GM18519 (cell line): ENCODE results near the gene PAPPA2.
"Not testable (repeated sequence)": the region's sequence is repeated elsewhere in the genome, so short reads cannot be mapped to it uniquely, and the experiment has no call there.

ENCODE experiments used
- ATAC-seq: cut with Tn5 transposase; IDR thresholded peaks from one replicate; pipeline ENCODE4 v1.9.1; 2021; ENCODE audit warnings: mild to moderate bottlenecking, moderate library complexity; ENCODE audit not compliant: unreplicated experiment, low FRiP score

The PAPPA2 gene

DNA sequence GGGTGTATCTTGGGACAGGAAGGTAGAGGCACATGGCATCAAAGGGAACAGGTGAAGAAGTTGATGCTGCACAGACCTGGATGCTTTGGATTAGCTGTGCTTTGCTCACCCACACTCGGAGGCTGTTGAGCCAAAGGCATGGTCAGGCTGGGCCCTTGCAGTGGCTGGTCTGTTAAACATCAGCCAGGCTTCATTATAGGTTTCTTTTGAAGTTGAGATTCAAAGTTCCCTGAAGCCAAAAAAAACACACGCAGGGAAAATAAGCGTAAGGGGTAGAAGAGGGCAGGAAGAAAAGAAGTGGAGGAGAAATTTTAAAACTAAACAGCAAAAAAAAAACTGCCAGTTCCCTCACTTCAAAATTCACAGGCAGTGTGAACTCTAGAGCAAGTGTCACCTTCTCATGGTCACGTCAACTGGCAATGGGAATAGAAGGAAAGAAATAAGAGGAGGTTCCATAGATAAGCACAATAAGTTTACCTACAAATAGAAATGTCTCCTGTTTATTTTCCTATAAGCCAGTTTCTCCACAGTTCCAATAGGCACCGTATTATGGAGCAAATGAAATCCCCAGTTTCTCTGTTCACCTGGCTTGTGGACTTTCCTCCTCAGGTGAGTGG is 139.5 kb downstream of the PAPPA2 start:
- ATAC-seq = no peak

DNA sequence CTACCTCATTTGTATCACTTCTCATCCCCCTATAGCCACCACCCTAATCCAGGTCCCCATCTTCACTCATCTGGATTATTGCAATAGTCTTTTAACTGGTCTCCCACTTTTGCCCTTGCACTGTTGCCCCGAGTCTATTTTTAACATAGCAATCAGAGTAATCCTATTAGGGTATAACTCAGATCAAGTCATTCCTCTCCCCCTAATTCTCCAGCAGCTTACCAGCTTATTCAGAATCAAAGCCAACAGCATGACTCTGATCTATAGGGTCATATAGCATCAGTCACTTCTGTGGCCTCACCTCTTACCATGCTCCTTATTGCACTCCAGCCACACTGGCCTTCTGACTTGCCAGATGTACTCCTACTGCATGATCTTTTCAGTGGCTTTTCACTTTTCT is 140.7 kb downstream of the PAPPA2 start:
- no peak for ATAC-seq

DNA sequence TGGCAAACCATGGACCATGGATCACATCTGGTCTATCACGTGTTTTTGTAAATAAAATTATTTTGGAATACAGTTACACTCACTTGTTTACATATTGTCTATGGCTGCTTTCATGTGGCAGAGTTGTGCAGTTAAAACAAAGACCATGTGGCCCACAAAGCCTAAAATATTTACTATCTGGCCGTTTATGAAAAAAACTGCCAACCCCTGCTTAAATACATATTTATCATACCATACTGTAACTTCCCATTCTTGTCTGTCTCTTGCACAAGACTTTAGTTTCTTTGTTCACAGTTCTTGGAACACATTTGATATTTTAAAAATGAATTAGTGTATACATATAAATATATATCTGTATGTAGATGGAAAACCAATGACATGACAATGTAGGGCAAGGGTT is 141.5 kb downstream of the PAPPA2 start:
- no peak for ATAC-seq

DNA sequence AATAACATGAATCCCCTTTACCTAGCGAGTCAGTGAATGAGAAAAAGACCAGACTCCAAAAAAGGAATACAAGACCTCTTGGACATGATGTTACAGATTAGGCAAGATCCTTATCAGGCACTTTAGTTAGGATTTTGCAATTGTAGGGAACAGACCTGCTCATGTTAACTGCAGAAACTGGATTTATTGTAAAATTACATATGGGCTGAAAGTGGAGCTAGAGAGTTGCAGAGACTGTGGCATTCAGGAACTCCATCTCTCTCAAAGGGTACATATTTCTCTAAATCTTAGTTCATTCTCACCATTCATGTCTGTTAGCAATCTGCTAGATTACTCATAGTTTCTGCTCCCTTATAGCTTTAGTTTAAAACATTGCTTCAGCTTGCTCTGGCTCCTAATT is 142.2 kb downstream of the PAPPA2 start:
- ATAC-seq = no peak

DNA sequence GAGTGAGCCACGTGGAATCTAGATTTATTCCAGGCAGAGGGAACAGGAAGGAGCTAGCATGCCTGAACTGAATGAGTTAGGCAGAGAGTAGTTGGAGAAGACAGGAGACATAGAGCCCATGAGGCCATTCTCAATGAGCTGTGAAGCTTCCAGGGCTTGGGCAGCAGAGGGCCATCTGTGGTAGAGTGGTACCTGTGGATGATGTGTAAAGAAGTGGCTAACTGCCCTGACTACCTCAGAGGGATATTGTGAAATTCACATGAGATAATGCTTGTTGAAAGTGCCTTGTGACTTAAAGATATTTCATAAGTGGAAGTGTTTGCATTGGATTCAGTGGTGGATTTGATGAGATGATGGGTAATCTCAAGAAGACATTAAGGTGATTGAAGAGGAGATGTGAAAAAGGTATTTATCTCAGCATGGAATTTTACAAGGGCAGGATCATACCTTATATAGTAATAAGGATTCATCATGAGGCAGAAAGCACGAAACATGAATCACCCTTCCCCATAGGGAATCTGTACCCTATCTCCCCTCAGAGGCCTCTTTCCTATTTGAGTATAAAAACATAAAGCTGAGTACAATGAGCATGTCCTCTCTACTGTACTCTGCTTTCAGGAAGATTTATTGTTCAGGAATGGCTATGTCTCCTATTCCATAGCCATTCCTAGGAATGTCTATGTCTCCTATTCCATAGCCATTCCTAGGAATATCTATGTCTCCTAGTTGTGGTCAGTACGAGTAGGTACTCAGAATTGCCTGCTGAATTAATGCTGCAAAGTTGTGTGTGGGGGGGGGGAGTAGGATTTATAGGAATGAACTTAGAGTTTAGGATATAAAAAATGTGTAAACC is 146.8 kb downstream of the PAPPA2 start:
- ATAC-seq = no peak

DNA sequence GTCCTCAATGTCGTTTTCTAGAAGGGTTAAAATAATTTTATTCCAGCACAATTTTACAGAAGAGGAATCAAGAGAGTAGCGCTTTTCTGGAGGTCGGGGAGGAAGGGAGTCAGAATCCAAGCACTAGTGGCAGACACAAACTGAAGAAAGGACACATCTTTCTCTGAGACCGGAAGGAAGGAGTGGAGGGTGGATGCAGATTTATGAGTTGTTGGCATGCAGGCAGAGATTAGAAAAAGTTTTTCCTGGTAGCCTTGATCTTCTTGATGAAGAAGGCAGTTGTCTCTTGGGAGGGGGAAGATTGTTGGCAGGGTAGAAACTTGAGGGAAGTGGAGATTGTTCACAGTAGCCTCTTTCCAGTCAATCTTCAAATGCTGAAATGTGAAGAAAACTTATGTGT is 149.8 kb downstream of the PAPPA2 start:
- ATAC-seq = no peak

DNA sequence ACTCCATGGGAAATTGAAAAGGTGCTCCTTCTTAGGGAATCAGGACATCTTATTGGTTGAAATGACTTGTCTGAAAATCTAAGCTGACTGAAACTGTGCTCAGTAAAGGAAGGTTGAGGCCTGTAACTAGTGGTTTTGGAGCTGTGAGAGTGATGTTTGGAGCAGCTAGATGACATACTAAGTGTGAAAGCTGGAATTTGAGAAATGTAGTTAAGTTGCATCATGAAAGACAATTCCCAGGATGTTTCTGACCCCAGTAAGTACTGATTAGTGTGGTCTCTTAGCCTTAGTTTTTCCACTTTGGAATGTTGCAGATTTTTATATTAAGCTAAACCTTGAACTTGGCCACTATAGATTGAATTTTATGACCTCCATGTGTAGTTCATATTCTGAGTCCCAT is 154.9 kb downstream of the PAPPA2 start:
- no peak for ATAC-seq

DNA sequence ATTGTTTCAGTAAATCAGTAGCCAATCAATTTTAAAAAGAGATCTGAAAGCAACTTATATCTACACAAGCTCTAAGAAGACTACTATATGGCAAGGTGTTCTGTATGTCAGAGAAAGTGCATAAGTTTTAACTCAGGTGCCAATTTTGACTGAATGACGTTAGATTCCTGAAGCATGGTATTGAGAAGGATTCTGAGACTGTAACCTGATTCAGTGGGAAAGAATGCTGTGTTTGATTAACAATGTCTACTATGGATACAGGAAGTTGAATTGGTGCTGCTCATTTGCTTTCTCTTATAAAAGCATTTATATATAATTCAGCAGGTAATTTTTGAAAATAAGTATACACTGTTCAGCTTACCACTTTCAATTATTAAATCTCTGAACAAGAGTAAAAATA is 156.3 kb downstream of the PAPPA2 start:
- no peak for ATAC-seq

DNA sequence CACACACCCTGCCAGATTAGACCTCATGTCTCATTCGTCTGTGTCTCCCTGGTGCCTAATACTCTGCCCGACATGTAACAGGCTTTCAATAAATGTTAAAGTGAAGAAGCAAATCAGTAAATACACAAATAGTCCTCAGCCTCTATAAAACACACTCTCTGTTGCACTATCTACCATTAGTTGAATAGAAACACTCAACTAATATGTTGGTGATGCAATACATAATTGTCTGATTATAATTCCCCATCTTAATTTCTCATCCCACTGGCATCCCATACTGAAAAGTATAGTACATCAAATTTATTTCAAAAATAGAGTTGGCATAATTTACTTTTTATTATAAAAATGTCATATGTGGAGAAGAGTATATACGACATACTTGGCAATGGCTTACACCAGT is 162.4 kb downstream of the PAPPA2 start:
- no peak for ATAC-seq

DNA sequence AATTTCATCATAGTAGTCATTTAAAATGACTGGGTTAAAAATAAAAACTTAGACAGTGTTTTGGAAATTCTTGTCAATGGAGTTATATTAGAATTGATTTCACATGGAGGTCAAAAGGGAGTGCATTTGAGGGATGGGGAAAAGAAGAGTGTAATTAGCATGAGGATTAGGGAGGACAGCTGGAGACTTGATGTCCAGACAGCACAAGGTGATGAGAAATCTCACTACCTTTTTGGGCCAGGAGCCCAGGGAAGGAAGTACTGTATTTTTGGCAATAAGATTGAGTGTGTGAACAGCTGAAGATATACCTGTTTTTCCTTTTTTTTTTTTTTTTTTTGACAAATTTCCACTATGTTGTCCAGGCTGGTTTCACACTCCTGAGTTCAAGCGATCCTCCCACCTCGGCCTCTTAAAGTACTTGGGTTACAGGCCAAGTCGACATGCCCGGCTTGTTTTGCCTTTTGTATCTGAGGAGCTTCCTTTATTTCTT is 163.6 kb downstream of the PAPPA2 start:
- ATAC-seq = no peak

DNA sequence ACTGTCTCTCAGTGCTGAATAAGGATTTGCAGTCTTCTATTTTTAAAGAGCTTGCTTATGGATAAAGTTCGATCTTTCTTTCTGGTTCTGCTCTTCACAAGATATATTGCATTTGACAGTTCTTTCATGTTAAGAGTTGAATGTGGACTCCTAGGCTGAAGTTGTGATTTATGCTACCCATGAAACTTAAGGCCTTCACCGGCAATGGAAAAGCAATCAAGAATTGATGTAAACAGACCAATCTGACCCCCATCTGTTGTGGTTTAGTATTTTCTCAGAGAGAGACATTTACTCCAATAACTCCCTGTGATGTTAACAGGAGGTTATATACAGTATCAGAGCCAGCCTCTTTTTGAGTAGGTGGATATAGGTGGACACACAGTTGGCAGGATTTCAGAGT is 165.8 kb downstream of the PAPPA2 start:
- ATAC-seq = no peak

DNA sequence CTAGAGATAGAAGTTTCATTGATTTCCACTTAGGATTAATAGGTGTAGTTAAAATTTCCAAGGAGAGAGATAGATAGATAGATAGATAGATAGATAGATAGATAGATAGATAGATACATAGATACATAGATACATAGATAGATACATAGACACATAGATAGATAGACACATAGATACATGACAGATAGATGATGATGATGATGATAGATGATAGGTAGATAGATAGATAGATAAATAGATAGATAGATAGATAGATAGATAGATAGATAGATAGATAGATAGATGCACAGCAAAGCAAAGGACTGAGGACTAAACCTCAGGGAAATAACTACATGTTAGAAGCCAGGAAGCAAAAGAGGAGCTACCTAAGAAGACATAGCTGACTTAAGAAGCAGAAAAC is 171.8 kb downstream of the PAPPA2 start:
- not testable (repeated sequence) for ATAC-seq

DNA sequence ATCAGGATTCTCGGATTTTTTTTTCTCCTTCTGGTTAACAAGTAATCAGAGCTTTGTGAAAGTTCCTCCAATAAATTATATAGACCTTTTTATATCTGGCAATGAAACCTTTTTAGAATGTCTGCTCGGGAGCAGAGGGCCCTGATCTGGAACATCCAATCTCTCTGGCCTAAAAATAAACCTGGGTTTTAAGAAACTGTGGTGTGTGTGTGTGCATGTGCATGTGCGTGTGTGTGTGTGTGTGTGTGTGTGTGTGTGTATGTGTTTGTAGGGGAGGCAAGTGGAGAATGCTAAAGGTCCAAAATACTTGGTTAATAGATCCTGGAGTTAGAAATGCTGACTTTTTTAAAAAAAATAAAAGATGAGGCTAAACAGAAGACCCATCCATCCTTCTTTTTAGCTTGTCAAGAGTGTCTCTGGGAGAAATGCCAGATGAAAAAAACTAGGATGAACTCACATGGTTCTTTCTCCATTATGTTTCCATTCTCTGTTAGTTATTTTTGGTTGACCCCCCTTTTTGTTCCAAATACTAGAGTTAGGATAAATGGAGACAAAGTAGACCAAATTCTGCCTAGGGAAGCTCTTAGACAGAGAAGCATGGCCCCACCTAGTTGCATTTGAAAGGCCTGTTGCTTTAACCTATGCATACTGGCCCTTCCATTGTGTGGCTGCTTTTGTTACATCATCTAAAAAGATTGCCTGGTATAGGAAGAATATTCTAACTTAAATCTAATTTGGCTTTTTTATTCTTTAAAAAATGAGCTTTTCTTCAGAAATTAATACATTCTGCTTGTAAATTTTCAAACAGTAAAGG is 175.9 kb downstream of the PAPPA2 start:
- no peak for ATAC-seq

DNA sequence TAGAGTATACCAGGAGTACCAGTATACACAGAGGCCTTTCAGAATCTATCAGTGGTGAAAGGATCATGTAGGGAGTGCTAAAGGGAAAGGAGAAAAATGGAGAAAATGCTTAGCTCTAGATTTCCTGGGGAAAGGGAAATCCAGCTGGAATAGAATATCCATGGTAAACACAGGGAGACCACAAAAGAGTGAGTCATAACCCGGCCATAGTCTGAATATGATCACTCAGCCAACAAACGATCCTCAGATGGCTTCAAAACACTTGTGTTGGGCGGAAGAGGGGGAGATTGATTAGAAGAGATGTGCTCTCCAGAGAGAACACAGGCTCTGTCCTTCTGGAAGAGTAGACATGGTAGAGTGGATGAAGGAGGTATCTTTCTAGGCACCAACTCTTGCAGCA is 180.6 kb downstream of the PAPPA2 start:
- ATAC-seq = no peak

DNA sequence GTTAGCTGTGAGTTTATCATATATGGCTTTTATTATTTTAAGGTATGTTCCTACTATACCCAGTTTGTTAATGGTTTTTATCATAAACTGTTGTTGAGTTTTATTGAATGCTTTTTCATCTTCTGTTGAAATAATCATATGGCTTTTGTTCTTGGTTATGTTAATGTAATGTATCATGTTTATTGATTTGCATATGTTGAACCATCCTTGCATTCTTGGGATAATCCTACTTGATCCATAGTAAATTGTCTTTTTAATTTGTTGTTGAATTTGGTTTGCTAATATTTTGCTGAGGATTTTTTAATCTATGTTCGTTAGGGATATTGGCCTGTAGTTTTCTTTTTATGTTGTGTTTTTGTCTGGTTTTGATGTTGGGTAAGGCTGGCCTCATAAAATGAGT is 185.6 kb downstream of the PAPPA2 start:
- no peak for ATAC-seq

DNA sequence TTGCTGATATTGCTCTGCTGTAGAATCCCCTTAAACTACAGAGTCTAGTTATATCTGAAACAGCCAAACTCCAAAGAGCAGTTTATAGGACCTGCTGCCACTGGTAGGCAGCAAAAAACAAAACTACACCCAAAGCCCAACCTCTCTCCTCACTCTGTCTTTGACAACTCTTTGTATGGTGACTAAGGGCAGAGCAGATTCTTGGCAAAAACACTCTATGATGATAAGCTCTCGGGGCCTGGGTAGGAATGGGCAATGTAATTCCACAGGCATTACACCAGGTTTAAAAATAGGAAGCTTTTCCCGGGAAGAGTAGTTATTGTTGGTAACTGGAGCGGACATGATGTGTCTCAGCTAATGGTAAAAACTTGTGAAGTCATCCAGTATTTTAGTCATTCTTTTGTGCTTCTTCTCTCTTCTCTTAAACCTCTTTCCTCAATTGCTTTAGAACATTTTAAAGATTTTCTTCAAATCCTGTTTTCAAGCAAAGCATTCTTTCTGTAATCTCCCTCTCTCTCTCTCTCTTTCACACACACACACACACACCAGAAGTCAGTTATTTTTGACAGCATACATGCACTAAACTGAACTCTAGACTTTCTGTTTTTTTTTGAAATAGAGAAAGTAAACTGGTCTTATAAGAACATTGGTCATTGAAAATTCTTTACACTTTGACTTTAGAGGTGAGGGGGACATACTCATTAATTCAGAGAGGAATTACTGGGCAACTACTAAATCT is 193.5 kb downstream of the PAPPA2 start:
- no peak for ATAC-seq

DNA sequence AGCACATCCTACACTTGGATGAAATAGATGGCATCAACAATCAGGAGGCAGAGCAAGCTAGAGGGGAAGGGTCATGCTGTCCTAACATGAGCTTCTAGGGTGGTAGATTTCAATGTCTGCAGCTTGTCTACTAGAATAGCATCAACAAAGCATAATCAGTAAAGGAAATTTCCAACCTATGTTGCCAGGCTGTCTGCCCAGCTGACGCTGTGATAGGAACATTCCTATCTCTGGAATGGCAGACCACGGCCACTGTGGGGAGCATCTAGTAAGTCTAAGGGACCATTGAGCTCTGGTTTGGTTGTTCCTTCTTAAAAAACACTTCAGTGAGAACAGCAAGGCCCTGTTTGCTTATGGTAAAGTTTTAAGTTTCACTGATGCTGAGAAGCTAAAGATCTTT is 206.8 kb downstream of the PAPPA2 start:
- ATAC-seq = no peak

DNA sequence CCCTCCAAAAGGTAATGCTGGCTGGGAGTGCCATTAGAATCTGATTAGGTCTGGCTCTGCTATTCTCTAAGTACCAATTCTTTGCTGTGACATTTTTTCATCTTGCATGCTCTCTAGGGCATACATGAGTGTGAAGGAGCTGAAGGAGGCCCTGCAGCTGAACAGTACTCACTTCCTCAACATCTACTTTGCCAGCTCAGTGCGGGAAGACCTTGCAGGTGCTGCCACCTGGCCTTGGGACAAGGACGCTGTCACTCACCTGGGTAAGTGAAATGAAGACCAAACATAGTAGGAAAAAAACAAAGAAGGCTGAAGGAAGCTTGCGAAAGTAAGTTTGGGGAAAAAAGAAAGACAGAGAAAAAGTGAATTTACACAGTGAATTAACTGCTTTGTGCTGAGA is 207.9 kb downstream of the PAPPA2 start:
- no peak for ATAC-seq

DNA sequence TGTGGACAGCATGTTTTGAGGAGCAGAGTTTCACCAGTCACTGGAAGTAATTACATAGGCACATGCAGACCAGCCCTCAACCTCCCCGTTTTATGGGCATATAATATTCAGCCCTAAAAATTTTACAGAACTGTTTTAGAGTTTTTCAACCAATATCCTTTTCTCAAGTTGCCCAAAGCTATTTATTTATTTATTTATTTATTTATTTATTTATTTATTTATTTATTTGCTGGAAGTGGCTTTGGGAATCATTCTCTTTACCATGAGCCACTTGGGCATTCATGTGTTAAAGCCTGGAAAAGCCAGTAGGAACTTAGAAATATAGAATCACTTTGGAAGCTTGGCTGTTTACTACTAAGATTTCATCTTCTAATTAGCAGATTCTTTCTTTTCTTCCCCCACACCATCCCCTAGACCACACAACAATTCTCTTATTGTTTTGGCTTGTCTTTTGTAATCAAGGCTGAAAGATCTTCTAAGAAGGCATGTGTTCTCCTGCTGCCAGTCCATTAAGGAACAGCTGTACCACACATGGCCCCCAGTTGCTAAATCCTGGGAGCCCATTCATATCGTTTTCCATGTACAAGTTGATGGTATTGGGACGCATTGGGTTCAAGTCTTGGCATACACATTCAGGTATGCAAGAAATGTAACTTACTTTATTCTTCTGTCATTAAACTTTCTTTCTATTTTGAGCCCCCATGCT is 220.0 kb downstream of the PAPPA2 start:
- ATAC-seq = no peak
